Measurements from ENCODE around the gene DLEU7. TPM values are rescaled to one million over a fixed set of nuclear protein-coding genes. Genes with fewer than 3 reads are reported as not detected.

The DLEU7 gene
- total and polyA plus RNA-seq, 10 of the 15 experiments (the other 5 are each of a cell fraction or from before 2014, with no cell fraction given) = not detected

GRCh38 chr13:50787316-50788195 lies 55.9 kb downstream of the DLEU7 start:
- in situ Hi-C loops (cut with MboI) (no loop called here), intact Hi-C loops (cut with micrococcal nuclease; ENCODE audit: unreplicated experiment) (no loop called here)
- H3K36me3 ChIP-seq (ENCODE audit: control insufficient read depth in 2 of 2, insufficient read depth in 2 of 2, low read length in 1 of 2) = no peaks in the 10 kb centered on the region
- no peaks in the 10 kb centered on the region for H3K4me1 ChIP-seq (ENCODE audit: control insufficient read depth, insufficient read depth, low read length)
- H3K4me2 ChIP-seq (ENCODE audit: control insufficient read depth, insufficient read depth) = no peak overlapping the region
- no peak overlapping the region for H3K9ac ChIP-seq (ENCODE audit: control insufficient read depth, insufficient read depth, low read length)
- 58% methylated on average over 7 of the region's 8 CpGs for WGBS (ENCODE audit: insufficient coverage, insufficient replicate concordance, low lambda C conversion rate, missing lambda C conversion rate)
- H3K79me2 ChIP-seq (ENCODE audit: control insufficient read depth, insufficient read depth, low read length) = no peaks in the 10 kb centered on the region
- H3K4me3 ChIP-seq = no peak overlapping the region
- FAIRE-seq = no peak
- ChIA-PET RAD21 (ENCODE audit: unreplicated experiment) (no interaction called here), CTCF (interaction anchor here (1.5 kb wide), 1 partner anchor 124 kb away, joined by 3 read pairs; no protein-coding TSS in a partner anchor), POLR2A (no interaction called here), SMC1A (ENCODE audit: uncharacterized antibody, unreplicated experiment) (no interaction called here)
- BruUV-seq (replicated peaks) = no TSS peak
- H2AFZ ChIP-seq (ENCODE audit: control insufficient read depth, low read depth, low read length) = no peak overlapping the region
- no peaks in the 10 kb centered on the region for H4K20me1 ChIP-seq (ENCODE audit: control insufficient read depth, insufficient read depth)
- no peak for TF ChIP-seq PBX3 (IDR thresholded peaks at IDR 0.05; ENCODE audit: insufficient replicate concordance, low read depth, low read length)
- TF ChIP-seq YBX1 (IDR thresholded peaks at IDR 0.05) = no peak
- no peak for TF ChIP-seq RBBP5 (conservative IDR thresholded peaks at IDR 0.05)
- no peak for TF ChIP-seq ZNF687 (IDR thresholded peaks at IDR 0.05)
- TF ChIP-seq SMAD1 (IDR thresholded peaks at IDR 0.05; ENCODE audit: low read depth, partially characterized antibody) = no peak
- no peak for TF ChIP-seq KAT2A (conservative IDR thresholded peaks at IDR 0.05; ENCODE audit: control insufficient read depth, low read depth, low read length)
- TF ChIP-seq FOXK2 (IDR thresholded peaks at IDR 0.05) = no peak
- no peak for TF ChIP-seq PAX8 (IDR thresholded peaks at IDR 0.05)
- no peak for TF ChIP-seq ESRRA (IDR thresholded peaks at IDR 0.05; ENCODE audit: low read length)
- no peak for TF ChIP-seq SMAD5 (IDR thresholded peaks at IDR 0.05; ENCODE audit: low read depth)
- no peak for TF ChIP-seq TAF1 (IDR thresholded peaks at IDR 0.05; ENCODE audit: borderline replicate concordance, low read depth, low read length)
- no peak for TF ChIP-seq ZNF384 (IDR thresholded peaks at IDR 0.05; ENCODE audit: borderline replicate concordance, low read depth, low read length)
- TF ChIP-seq HCFC1 (IDR thresholded peaks at IDR 0.05; ENCODE audit: low read length) = no peak
- TF ChIP-seq ZNF274 (IDR thresholded peaks at IDR 0.05; ENCODE audit: insufficient read depth, insufficient read length) = no peak
- no peak for TF ChIP-seq ZBTB11 (CRISPR knock-in tag; IDR thresholded peaks at IDR 0.05)
- TF ChIP-seq YY1 (IDR thresholded peaks at IDR 0.05; ENCODE audit: low read depth, low read length) = no peak
- no peak for TF ChIP-seq BRCA1 (IDR thresholded peaks at IDR 0.05; ENCODE audit: low read depth, low read length)
- no peak for ATAC-seq
- no peaks in the 10 kb centered on the region for H3K9me3 ChIP-seq (replicated peaks; ENCODE audit: control insufficient read depth, insufficient read depth, low read length)
- H3K27ac ChIP-seq (ENCODE audit: control insufficient read depth, insufficient read depth) = no peak overlapping the region
- no peaks in the 10 kb centered on the region; a peak in 2 of 4 replicates for H3K27me3 ChIP-seq (replicated peaks in 1 of 2; ENCODE audit: control insufficient read depth in 2 of 2, insufficient read depth in 2 of 2, low read length in 1 of 2)
- DNase-seq (ENCODE audit: low read depth, low spot score) = no peak

Data from GM12878 (cell line).